ENCODE measurements around the gene USP13. TPM values are rescaled to one million over a fixed set of nuclear protein-coding genes. Genes with fewer than 3 reads are reported as not detected.

Gene USP13
- total RNA-seq, 6 experiments from 2014 or later = 17.1 to 25.0 (median 21.5) TPM

- TF ChIP-seq, protein P1, sequence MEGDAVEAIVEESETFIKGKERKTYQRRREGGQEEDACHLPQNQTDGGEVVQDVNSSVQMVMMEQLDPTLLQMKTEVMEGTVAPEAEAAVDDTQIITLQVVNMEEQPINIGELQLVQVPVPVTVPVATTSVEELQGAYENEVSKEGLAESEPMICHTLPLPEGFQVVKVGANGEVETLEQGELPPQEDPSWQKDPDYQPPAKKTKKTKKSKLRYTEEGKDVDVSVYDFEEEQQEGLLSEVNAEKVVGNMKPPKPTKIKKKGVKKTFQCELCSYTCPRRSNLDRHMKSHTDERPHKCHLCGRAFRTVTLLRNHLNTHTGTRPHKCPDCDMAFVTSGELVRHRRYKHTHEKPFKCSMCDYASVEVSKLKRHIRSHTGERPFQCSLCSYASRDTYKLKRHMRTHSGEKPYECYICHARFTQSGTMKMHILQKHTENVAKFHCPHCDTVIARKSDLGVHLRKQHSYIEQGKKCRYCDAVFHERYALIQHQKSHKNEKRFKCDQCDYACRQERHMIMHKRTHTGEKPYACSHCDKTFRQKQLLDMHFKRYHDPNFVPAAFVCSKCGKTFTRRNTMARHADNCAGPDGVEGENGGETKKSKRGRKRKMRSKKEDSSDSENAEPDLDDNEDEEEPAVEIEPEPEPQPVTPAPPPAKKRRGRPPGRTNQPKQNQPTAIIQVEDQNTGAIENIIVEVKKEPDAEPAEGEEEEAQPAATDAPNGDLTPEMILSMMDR (IDR thresholded peaks at IDR 0.05) = no peak
- Mint-ChIP-seq H3K4me3 (no peak overlapping the region), H3K36me3 (ENCODE audit: low read depth) (peaks cover 16% of the 10 kb centered on the region), H3K4me1 (ENCODE audit: low read depth) (peaks cover 48% of the 10 kb centered on the region), H3K9me3 (no peaks in the 10 kb centered on the region), H3K27ac (no peak overlapping the region), H3K27me3 (ENCODE audit: insufficient read depth) (no peaks in the 10 kb centered on the region)
- peak; percentile 61 for DNase-seq
These were observed 112.6 kb downstream of the USP13 start for GRCh38 chr3:179765396-179765795.

DNA sequence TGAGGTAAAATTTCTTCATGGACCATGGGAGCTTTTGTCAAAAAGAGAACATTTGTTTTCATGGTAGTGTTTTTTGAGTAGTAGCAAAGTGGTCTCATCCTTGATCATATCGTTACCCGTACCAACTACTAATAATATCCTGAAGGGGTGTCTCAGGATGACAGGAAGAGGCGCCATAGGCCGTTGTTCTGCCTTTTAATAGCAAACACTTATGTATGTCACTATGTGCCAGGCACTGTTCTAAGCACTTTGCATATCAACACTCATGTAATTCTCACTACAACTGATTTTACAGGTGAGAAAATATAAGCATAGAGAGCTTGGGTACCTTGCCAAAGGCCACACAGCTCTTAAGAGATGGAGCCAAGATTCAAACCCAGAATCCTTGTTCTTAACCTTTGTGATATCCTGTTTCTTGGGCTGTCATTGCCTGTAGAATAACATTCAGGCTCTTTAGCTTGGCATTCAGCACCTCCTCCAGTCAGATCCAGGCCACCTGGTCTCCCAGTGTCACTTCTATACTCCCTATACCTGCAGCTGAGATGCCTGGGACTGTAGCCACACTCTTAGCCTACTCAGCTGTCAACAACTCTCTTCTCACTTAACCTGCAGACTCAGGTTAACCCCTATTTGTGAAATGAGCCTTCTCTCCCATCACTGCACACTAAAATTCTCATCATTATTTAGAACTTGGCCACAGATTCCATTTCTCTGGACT is 113.7 kb downstream of the USP13 start:
- no peak for DNase-seq
- H3K27ac Mint-ChIP-seq = no peak overlapping the region
- no peaks in the 10 kb centered on the region; the same call in 1 of the 2 replicates for H3K27me3 Mint-ChIP-seq (ENCODE audit: insufficient read depth)
- H3K4me3 Mint-ChIP-seq = no peak overlapping the region
- peaks cover 41% of the 10 kb centered on the region for H3K4me1 Mint-ChIP-seq (ENCODE audit: low read depth)
- no peaks in the 10 kb centered on the region for H3K9me3 Mint-ChIP-seq
- TF ChIP-seq, protein P1 (IDR thresholded peaks at IDR 0.05) = no peak
- peaks cover 7% of the 10 kb centered on the region for H3K36me3 Mint-ChIP-seq (ENCODE audit: low read depth)

DNA sequence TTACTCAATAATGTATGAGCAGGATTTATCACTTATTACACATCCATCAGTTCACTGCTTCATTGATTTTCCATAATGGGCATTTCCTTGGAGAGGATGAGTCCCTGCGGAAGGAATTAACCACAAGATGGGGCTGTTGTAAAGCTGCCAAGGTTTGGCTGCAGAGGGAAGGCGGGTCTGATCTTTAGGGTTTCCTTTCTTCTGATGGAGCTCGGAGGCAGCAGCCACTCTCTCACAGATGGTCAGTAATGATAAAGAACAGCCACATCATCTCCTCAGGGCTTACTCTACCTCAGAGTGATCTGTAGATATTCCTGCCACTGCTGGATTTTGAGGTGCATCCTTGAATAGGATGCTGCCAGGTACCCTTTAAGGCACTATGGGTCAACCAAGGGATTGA is 115.2 kb downstream of the USP13 start:
- peak overlapping the region; percentile 54 for H3K27ac Mint-ChIP-seq
- no peaks in the 10 kb centered on the region; the same call in 1 of the 2 replicates for H3K27me3 Mint-ChIP-seq (ENCODE audit: insufficient read depth)
- TF ChIP-seq, protein P1 (IDR thresholded peaks at IDR 0.05) = peak; percentile 85
- H3K36me3 Mint-ChIP-seq (ENCODE audit: low read depth) = peaks cover 4% of the 10 kb centered on the region
- no peaks in the 10 kb centered on the region for H3K9me3 Mint-ChIP-seq
- H3K4me1 Mint-ChIP-seq (ENCODE audit: low read depth) = peaks cover 41% of the 10 kb centered on the region
- no peak overlapping the region for H3K4me3 Mint-ChIP-seq
- peak; percentile 74 for DNase-seq

DNA sequence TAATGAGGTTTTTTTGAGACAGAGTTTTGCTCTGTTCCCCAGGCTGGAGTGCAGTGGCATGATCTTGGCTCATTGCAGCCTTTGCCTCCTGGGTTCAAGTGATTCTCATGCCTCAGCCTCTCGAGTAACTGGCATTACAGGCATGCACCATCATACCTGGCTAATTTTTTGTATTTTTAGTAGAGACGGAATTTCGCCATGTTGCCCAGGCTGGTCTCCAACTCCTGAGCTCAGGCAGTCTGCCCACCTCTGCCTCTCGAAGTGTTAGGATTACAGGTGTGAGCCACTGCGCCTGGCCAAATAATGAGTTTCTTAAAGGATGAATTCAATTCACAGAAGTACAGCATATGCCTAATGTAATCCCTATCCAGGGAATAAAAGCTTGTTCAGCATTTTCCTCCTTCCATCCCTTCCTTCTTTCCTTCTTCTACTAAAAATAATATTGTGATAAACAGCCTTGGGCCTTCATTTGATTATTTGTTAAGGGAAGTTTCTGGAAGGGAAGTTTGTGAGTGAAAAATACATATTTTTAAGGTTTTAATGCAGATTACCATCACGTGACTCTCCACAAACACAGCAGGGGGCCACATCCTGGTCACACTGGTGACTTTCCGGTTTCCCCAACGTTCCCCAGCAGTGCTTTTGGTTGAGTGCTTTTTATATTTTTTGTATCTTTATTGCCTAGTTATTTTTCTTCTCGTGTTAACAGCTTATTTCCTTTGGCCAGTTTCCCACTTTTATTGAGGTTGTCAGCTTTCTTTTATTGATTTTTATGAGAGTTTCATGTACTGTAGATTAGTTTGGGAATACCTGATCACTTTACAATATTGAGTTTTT is 116.8 kb downstream of the USP13 start:
- peaks cover 8% of the 10 kb centered on the region; the same call in 1 of the 2 replicates for H3K9me3 Mint-ChIP-seq
- peaks cover 20% of the 10 kb centered on the region for H3K36me3 Mint-ChIP-seq (ENCODE audit: low read depth)
- peaks cover 32% of the 10 kb centered on the region for H3K4me1 Mint-ChIP-seq (ENCODE audit: low read depth)
- no peak overlapping the region for H3K4me3 Mint-ChIP-seq
- H3K27ac Mint-ChIP-seq = no peak overlapping the region
- DNase-seq = no peak
- TF ChIP-seq, protein P1 (IDR thresholded peaks at IDR 0.05) = no peak
- H3K27me3 Mint-ChIP-seq (ENCODE audit: insufficient read depth) = no peaks in the 10 kb centered on the region; the same call in 1 of the 2 replicates

DNA sequence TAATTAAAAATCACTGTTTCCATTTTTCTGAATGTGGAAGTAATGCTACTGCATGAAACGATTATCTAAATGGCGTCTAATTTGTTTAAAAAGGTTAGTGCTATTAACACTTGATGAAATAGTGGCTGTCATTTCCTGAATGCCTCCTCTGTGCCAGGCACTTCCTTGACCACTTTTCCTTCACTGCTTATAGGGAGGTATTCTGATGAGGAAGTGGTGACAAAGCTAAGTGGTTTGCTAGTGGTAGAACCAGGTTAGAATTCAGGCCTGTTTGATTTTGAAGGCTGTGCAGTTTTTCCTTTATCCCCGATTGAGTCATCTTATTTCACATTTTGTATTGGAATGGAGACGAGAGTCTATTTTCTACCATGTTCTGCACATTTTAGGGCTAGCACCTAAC is 119.0 kb downstream of the USP13 start:
- Mint-ChIP-seq H3K4me1 (ENCODE audit: low read depth) (peaks cover 18% of the 10 kb centered on the region), H3K36me3 (ENCODE audit: low read depth) (peaks cover 30% of the 10 kb centered on the region), H3K27ac (no peak overlapping the region), H3K4me3 (no peak overlapping the region), H3K9me3 (peaks cover 9% of the 10 kb centered on the region; the same call in 1 of the 2 replicates), H3K27me3 (ENCODE audit: insufficient read depth) (no peaks in the 10 kb centered on the region; the same call in 1 of the 2 replicates)
- TF ChIP-seq, protein P1 (IDR thresholded peaks at IDR 0.05) = no peak
- DNase-seq = no peak
